Measurements from ENCODE around the gene BRINP3.
"Not testable (repeated sequence)": the region's sequence is repeated elsewhere in the genome, so short reads cannot be mapped to it uniquely, and the experiment has no call there.

Gene BRINP3

GRCh38 chr1:190144650-190145049, 333.0 kb downstream of the BRINP3 start:
- H3K27me3 ChIP-seq (ENCODE audit: control insufficient read depth, insufficient read depth, low read length) = no peaks in the 10 kb centered on the region
- no peaks in the 10 kb centered on the region for H3K36me3 ChIP-seq (ENCODE audit: control insufficient read depth, insufficient read depth, low read length)
- no peaks in the 10 kb centered on the region for H3K4me1 ChIP-seq (ENCODE audit: control insufficient read depth, insufficient read depth, low read length)
- no peak overlapping the region for H3K9ac ChIP-seq (ENCODE audit: low read depth, low read length)
- no peak overlapping the region for H3K4me3 ChIP-seq (ENCODE audit: low read depth, low read length)
- no peaks in the 10 kb centered on the region for H3K9me3 ChIP-seq (ENCODE audit: control insufficient read depth, insufficient read depth, low read length)

GRCh38 chr1:190140644-190141043, 337.0 kb downstream of the BRINP3 start:
- H3K4me1 ChIP-seq (ENCODE audit: control insufficient read depth, insufficient read depth, low read length) = no peaks in the 10 kb centered on the region
- no peaks in the 10 kb centered on the region for H3K27me3 ChIP-seq (ENCODE audit: control insufficient read depth, insufficient read depth, low read length)
- H3K4me3 ChIP-seq (ENCODE audit: low read depth, low read length) = no peak overlapping the region
- H3K9me3 ChIP-seq (ENCODE audit: control insufficient read depth, insufficient read depth, low read length) = no peaks in the 10 kb centered on the region
- no peak overlapping the region for H3K9ac ChIP-seq (ENCODE audit: low read depth, low read length)
- no peaks in the 10 kb centered on the region for H3K36me3 ChIP-seq (ENCODE audit: control insufficient read depth, insufficient read depth, low read length)

GRCh38 chr1:190138702-190139101, 339.0 kb downstream of the BRINP3 start:
- H3K36me3 ChIP-seq (ENCODE audit: control insufficient read depth, insufficient read depth, low read length) = no peaks in the 10 kb centered on the region
- H3K9me3 ChIP-seq (ENCODE audit: control insufficient read depth, insufficient read depth, low read length) = no peaks in the 10 kb centered on the region
- H3K27me3 ChIP-seq (ENCODE audit: control insufficient read depth, insufficient read depth, low read length) = no peaks in the 10 kb centered on the region
- no peak overlapping the region for H3K4me3 ChIP-seq (ENCODE audit: low read depth, low read length)
- H3K4me1 ChIP-seq (ENCODE audit: control insufficient read depth, insufficient read depth, low read length) = no peaks in the 10 kb centered on the region
- no peak overlapping the region for H3K9ac ChIP-seq (ENCODE audit: low read depth, low read length)

GRCh38 chr1:190138266-190138665, 339.4 kb downstream of the BRINP3 start:
- H3K9ac ChIP-seq (ENCODE audit: low read depth, low read length) = no peak overlapping the region
- H3K9me3 ChIP-seq (ENCODE audit: control insufficient read depth, insufficient read depth, low read length) = no peaks in the 10 kb centered on the region
- H3K36me3 ChIP-seq (ENCODE audit: control insufficient read depth, insufficient read depth, low read length) = no peaks in the 10 kb centered on the region
- H3K27me3 ChIP-seq (ENCODE audit: control insufficient read depth, insufficient read depth, low read length) = no peaks in the 10 kb centered on the region
- no peak overlapping the region for H3K4me3 ChIP-seq (ENCODE audit: low read depth, low read length)
- no peaks in the 10 kb centered on the region for H3K4me1 ChIP-seq (ENCODE audit: control insufficient read depth, insufficient read depth, low read length)

GRCh38 chr1:190129366-190129765, 348.3 kb downstream of the BRINP3 start:
- H3K36me3 ChIP-seq (ENCODE audit: control insufficient read depth, insufficient read depth, low read length) = no peaks in the 10 kb centered on the region
- no peaks in the 10 kb centered on the region for H3K27me3 ChIP-seq (ENCODE audit: control insufficient read depth, insufficient read depth, low read length)
- H3K9me3 ChIP-seq (ENCODE audit: control insufficient read depth, insufficient read depth, low read length) = no peaks in the 10 kb centered on the region
- H3K9ac ChIP-seq (ENCODE audit: low read depth, low read length) = no peak overlapping the region
- H3K4me3 ChIP-seq (ENCODE audit: low read depth, low read length) = no peak overlapping the region
- no peaks in the 10 kb centered on the region for H3K4me1 ChIP-seq (ENCODE audit: control insufficient read depth, insufficient read depth, low read length)

GRCh38 chr1:190126728-190127127, 350.9 kb downstream of the BRINP3 start:
- no peak overlapping the region for H3K9ac ChIP-seq (ENCODE audit: low read depth, low read length)
- H3K36me3 ChIP-seq (ENCODE audit: control insufficient read depth, insufficient read depth, low read length) = no peaks in the 10 kb centered on the region
- no peaks in the 10 kb centered on the region for H3K4me1 ChIP-seq (ENCODE audit: control insufficient read depth, insufficient read depth, low read length)
- no peaks in the 10 kb centered on the region for H3K9me3 ChIP-seq (ENCODE audit: control insufficient read depth, insufficient read depth, low read length)
- H3K4me3 ChIP-seq (ENCODE audit: low read depth, low read length) = no peak overlapping the region
- H3K27me3 ChIP-seq (ENCODE audit: control insufficient read depth, insufficient read depth, low read length) = no peaks in the 10 kb centered on the region

- H3K4me3 ChIP-seq (ENCODE audit: low read depth, low read length) = no peak overlapping the region
- no peaks in the 10 kb centered on the region for H3K36me3 ChIP-seq (ENCODE audit: control insufficient read depth, insufficient read depth, low read length)
- no peaks in the 10 kb centered on the region for H3K9me3 ChIP-seq (ENCODE audit: control insufficient read depth, insufficient read depth, low read length)
- H3K4me1 ChIP-seq (ENCODE audit: control insufficient read depth, insufficient read depth, low read length) = no peaks in the 10 kb centered on the region
- no peaks in the 10 kb centered on the region for H3K27me3 ChIP-seq (ENCODE audit: control insufficient read depth, insufficient read depth, low read length)
- H3K9ac ChIP-seq (ENCODE audit: low read depth, low read length) = no peak overlapping the region
Measured at GRCh38 chr1:190124068-190124467, 353.6 kb downstream of the BRINP3 start.

- H3K4me3 ChIP-seq (ENCODE audit: low read depth, low read length); H3K36me3 ChIP-seq (ENCODE audit: control insufficient read depth, insufficient read depth, low read length); H3K4me1 ChIP-seq (ENCODE audit: control insufficient read depth, insufficient read depth, low read length); H3K27me3 ChIP-seq (ENCODE audit: control insufficient read depth, insufficient read depth, low read length); H3K9me3 ChIP-seq (ENCODE audit: control insufficient read depth, insufficient read depth, low read length); H3K9ac ChIP-seq (ENCODE audit: low read depth, low read length): not testable (repeated sequence)
Measured at GRCh38 chr1:190120564-190120963, 357.1 kb downstream of the BRINP3 start.

- Histone ChIP-seq H3K27me3 (ENCODE audit: control insufficient read depth, insufficient read depth, low read length) (no peaks in the 10 kb centered on the region), H3K9ac (ENCODE audit: low read depth, low read length) (no peak overlapping the region), H3K36me3 (ENCODE audit: control insufficient read depth, insufficient read depth, low read length) (no peaks in the 10 kb centered on the region), H3K4me3 (ENCODE audit: low read depth, low read length) (no peak overlapping the region), H3K9me3 (ENCODE audit: control insufficient read depth, insufficient read depth, low read length) (no peaks in the 10 kb centered on the region), H3K4me1 (ENCODE audit: control insufficient read depth, insufficient read depth, low read length) (peaks cover 8% of the 10 kb centered on the region)
Measured at GRCh38 chr1:190119683-190120082, 358.0 kb downstream of the BRINP3 start.

- no peaks in the 10 kb centered on the region for H3K36me3 ChIP-seq (ENCODE audit: control insufficient read depth, insufficient read depth, low read length)
- no peak overlapping the region for H3K4me3 ChIP-seq (ENCODE audit: low read depth, low read length)
- H3K4me1 ChIP-seq (ENCODE audit: control insufficient read depth, insufficient read depth, low read length) = peaks cover 8% of the 10 kb centered on the region
- no peak overlapping the region for H3K9ac ChIP-seq (ENCODE audit: low read depth, low read length)
- H3K27me3 ChIP-seq (ENCODE audit: control insufficient read depth, insufficient read depth, low read length) = no peaks in the 10 kb centered on the region
- H3K9me3 ChIP-seq (ENCODE audit: control insufficient read depth, insufficient read depth, low read length) = no peaks in the 10 kb centered on the region
Measured at GRCh38 chr1:190116921-190117320, 360.7 kb downstream of the BRINP3 start.

- H3K4me3 ChIP-seq (ENCODE audit: low read depth, low read length) = no peak overlapping the region
- H3K9me3 ChIP-seq (ENCODE audit: control insufficient read depth, insufficient read depth, low read length) = no peaks in the 10 kb centered on the region
- H3K36me3 ChIP-seq (ENCODE audit: control insufficient read depth, insufficient read depth, low read length) = no peaks in the 10 kb centered on the region
- no peak overlapping the region for H3K9ac ChIP-seq (ENCODE audit: low read depth, low read length)
- H3K27me3 ChIP-seq (ENCODE audit: control insufficient read depth, insufficient read depth, low read length) = no peaks in the 10 kb centered on the region
- no peaks in the 10 kb centered on the region for H3K4me1 ChIP-seq (ENCODE audit: control insufficient read depth, insufficient read depth, low read length)
Measured at GRCh38 chr1:190104961-190105360, 372.7 kb downstream of the BRINP3 start.

- no peaks in the 10 kb centered on the region for H3K27me3 ChIP-seq (ENCODE audit: control insufficient read depth, insufficient read depth, low read length)
- H3K9me3 ChIP-seq (ENCODE audit: control insufficient read depth, insufficient read depth, low read length) = no peaks in the 10 kb centered on the region
- H3K9ac ChIP-seq (ENCODE audit: low read depth, low read length) = no peak overlapping the region
- H3K4me1 ChIP-seq (ENCODE audit: control insufficient read depth, insufficient read depth, low read length) = no peaks in the 10 kb centered on the region
- H3K4me3 ChIP-seq (ENCODE audit: low read depth, low read length) = no peak overlapping the region
- H3K36me3 ChIP-seq (ENCODE audit: control insufficient read depth, insufficient read depth, low read length) = no peaks in the 10 kb centered on the region
Measured at GRCh38 chr1:190102757-190103326, 374.8 kb downstream of the BRINP3 start.
